DOHH2 (cell line): ENCODE data around the gene MCCC2.

Experiments
- CTCF ChIP-seq: fragments of 200-600 bp; sonication (generic); IDR thresholded peaks from one replicate; pipeline ENCODE4 v1.5.1; 2014; ENCODE audit warnings: antibody characterized with exemption, mild to moderate bottlenecking, low read depth, low read length; ENCODE audit not compliant: poor library complexity, severe bottlenecking
- EZH2phosphoT487 ChIP-seq: fragments of 200-600 bp; sonication (generic); IDR thresholded peaks from 2 replicates; pipeline ENCODE4 v1.6.1; 2017; ENCODE audit warnings: borderline replicate concordance, mild to moderate bottlenecking, antibody characterized with exemption, low read length, moderate library complexity, mixed read lengths

GRCh38 chr5:71652349-71652748 is 65.2 kb downstream of the MCCC2 start:
- TF ChIP-seq CTCF (no peak), EZH2phosphoT487 (no peak)
